Stimulated activated CD8-positive, alpha-beta memory T cell treated with anti-CD3 and anti-CD28 coated beads, Interleukin-15, amount 100 ng/mL, for 24 hours (primary cell): Measurements from ENCODE around the gene CAP1.
"Not testable (repeated sequence)": the region's sequence is repeated elsewhere in the genome, so short reads cannot be mapped to it uniquely, and the experiment has no call there.

ENCODE experiments used
- DNase-seq: peaks from one replicate; pipeline ENCODE4 v3.0.0-alpha.2; 2020; ENCODE audit warnings: low read depth

CAP1 gene

DNA sequence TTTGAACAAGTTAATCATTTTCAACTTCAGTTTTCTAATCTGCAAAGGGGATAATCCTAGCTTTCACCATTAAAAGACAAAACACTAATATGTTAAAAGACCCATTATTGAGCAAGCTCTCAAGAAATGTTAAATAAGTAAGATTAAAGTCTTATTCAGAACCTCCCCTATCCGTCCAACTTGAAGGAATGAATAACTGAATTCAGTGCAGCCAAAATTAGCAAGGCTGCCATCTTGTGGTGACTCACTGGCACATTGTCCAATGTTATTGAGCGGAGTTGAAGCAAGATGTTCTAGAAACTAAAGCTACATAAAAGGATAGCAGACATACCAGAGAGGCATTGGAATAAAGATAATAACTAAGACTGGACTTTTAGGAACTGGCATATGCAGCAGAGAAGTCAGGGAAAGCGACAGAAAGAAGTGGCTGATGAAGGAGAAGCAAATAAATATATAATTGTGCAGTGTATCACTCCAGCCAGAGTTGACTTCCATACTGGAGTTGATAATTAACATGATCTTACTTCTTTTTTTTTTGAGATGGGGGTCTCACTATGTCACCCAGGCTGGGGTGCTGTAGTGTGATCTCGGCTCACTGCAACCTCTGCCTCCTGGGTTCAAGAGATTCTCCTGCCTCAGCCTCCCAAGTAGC is 8.2 kb upstream of the CAP1 start:
- no peak for DNase-seq

DNA sequence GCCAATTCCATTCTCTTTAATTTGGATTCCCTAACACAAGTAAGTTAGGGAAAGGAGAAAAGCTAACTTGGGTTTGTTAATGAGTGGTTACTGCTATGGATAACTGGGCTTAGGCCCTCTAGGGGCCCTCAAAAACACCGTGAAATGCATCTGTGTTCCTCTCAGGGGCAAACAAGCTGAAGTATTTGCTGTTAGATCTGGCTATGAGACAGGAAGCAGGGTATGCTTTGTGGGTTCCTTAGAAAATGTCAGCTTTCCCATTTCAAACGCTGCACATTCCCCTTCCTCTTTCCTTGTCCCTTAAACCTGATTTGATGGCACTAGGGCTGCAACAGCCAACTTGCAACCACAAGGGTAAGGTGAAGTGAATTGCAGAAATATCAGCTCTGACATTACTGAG is 5.7 kb upstream of the CAP1 start:
- no peak for DNase-seq

DNA sequence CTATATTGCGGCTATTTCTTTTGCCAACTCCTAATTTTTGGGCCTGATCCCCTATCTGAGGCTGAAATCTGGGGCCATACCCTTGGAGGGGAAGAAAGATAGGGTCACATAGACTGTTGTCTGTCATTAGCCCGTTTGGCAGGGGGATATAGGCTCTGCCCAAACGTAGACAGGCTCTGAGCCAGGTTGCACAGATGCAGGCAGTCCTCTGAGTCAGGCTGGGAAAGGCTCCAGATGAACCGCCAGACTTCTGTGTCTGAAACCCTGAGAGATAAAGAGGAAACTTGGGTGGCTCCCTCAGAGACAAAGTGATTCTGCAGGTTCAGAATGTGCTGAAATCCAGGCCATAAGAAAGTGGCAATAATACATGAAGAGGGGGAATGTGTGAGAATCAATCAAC is 4.0 kb upstream of the CAP1 start:
- no peak for DNase-seq

DNA sequence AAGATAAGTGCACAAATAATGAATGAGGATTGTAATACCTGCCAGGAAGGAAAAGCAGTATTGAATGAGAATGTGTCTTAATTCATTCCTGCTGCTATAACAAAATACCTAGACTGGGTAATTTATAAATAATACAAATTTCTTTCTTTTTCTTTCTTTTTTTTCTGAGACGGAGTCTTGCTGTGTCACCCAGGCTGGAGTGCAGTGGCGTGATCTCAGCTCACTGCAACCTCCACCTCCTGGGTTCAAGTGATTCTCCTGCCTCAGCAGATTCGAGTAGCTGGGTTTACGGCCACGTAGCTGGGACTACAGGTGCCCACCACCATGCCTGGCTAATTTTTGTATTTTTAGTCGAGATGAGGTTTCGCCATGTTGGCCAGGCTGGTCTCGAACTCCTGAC is 3.3 kb upstream of the CAP1 start:
- not testable (repeated sequence) for DNase-seq

DNA sequence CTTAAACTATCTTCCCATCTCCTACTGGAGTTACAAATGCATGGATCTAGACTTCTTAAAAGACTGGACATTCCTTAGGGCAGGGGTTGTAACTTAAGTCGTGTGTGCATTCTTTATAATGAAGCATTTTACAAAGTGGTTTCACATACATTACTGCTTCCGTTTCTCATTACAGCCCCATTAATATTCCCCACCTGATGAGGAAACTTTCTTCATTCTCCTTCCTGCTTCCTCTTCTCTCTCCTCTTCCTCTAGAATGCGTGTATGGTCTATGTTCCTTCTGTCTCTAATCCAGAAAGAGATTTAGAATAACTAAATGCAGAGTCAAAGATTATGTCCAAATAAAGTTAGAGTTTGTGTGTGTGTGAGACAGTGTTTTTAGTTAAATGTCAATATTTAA is 1.8 kb upstream of the CAP1 start:
- no peak for DNase-seq

DNA sequence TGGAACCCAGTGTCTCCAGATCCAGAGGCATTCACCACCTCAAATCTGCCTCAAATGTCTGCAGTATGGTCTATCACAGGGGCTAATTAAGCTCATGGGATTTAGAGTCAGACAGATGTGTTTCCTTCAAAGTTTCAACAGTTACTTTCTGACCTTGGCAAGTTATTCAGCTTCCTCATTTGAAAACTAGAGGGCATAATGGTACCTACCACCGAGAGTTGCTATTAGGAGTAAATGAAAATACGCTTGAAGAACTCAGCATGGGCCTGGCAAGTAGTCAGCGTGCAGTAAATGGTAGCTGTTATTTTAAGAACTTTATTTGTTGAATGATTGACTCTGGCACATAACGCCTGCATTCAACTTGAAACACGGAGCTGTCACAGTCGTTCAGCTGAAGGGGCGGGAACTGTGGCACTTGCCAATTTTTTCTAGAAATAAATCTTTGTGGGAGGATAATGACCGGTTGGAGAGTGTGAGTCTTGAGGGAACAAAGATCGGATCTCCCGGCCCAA is 1.2 kb upstream of the CAP1 start:
- DNase-seq = no peak

DNA sequence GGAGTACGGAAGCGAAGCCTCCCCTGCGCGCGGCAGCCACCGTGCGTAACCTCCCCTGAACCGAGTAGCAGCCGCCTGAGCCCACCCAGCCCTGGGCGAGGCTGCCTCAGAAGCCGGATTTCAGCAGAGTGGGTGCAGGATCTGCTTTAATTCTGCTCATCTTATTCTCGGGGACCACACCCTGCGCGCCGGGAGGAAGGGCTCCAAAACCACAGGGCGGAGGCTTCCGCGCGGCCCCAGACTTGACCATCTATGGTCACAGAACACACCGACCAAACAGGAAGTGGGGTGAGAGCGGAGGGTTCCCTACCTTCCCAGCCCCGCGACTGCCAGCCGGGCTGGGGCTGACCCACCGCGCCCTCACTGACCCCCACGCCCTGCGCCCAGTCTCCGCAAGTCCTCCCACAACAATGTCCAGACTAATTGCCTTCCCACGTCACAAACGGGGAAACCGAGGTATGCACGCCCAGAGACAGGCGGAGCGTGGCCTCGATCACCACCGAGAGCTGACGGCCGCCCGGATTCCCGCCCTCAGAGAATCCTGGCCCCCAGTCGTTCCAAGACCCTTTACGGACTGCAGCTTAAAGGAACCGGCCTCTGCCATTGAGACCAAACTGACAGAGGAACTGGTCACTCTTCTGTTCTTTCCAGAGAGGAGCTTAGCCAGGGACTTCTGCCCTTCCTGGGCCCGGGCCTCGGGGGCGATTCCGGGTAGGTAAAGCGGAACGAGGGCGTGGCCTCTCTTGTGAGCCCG is 595 bp upstream of the CAP1 start:
- peak; percentile 47 for DNase-seq

DNA sequence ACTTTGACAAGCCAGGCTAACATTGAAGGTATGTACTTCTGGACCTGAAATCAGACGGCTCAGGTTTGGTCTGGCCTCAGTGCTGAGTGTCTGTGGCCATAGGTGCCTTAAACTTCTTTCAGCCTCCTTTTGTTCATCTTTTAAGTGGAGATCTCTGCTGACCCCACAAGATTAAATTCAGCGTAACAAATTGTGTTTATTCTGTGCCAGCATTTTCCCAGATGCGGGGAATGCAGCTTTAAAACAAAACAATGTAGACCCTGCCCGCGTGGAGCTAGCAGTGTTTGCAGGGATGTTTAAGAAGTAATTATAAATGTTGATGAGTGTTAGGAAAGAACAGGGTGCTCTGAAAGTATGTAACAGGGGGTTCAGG is 923 bp downstream of the CAP1 start:
- DNase-seq = no peak

DNA sequence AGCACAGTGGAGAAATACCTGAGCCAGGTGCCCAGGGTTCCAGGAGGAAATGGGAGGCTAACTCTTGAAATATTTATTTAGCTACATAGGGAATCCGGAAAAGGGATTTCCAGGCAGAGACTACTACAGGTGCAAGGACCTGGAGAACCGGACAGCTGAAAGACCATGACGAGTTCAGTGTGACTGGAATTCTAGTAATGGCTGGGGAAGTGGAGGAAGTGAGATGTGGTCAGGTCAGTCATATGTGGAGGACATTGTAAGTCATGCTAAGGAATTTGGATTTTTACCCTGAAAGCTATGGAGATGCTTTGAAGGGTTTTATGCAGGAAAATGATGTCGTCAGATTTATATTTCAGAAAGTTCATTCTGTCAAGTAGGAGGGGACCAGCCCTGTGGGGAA is 1.8 kb downstream of the CAP1 start:
- DNase-seq = no peak

DNA sequence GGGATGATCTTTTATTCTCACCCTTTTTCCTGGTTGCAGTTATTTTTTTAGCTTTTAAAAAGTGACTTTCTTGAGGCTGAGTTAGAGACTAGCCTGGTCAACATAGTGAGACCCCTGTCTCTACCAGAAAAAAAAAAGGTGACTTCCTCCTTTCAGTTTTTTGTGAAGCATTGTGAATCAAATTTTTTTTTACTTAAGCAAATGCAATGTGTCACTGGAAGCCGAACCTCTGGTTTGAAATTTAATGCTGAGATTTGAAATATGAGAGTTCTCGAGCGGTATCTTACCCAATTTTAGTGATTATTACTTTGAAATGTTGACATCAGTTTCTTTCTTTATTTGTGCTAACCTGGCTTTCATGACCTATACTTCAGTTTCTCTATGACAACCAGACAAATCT is 3.6 kb downstream of the CAP1 start:
- DNase-seq = no peak

DNA sequence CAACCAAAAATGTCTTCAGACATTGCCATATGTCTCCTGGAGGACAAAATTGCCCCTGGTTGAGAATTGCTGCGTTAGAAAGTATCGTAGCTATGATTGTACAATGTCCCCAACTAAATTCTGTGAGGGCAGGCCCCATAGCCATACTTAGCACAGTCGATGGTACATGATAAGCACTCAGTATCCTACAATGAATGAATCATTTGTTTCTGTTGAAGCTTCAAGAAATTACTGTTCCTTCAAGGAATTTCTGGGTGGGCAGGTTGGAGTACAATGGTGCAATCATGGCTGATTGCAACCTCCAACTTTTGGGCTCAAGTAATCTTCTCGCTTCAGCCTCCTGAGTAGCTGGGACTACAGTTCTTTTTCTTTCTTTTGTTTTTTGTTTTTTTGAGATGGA is 4.7 kb downstream of the CAP1 start:
- DNase-seq = no peak

DNA sequence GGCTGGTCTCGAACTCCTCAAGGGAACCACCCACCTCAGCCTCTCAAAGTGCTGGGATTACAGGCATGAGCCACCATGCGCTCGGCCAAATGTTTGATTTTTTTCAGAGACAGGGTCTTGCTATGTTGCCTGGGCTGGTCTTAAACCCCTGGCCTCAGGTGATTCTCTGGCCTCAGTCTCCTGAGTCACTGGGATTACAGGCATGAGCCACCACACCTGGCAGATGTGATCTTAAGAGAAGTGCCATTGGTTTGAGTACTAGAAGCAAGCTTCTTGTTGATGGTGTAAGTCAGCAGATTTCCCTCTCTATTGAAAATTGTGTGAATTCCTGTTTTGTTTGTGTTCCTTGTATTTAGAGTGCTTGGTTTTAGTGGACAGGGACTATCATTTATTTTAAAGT is 5.2 kb downstream of the CAP1 start:
- no peak for DNase-seq

DNA sequence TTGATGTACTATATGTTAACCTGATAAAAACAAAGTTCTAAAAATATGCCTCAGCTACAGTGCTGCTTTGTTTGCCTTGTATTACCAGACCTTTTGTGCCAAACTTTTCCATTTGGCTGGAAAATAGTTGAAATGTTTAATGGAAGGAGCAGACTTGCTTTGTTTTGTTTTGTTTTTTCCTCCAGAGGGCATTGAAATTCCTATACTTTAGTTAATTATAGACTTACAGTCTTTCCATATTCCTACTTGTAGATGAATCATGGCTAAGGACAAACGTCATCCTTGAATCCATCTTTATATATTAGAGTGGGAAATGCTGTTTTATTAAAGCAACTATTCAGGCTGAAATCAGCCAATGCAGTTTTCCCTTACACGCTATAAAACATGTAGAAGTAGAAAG is 6.7 kb downstream of the CAP1 start:
- no peak for DNase-seq

DNA sequence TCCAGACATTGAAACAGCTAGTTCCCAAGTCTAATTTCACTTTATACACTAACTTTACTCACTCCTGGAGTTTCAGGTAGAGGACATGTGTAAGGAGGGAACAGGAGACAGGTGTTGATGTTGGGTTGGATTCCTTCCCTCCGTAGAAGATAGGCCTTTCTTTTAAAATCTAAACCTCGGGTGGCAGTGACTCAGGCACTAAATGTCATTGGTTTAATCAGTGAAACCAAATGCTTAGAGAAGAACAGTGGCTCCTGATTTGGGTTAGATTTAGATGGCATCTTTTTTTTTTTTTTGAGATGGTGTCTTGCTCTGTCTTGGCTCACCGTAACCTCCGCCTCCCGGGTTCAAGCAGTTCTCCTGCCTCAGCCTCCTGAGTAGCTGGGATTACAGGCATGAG is 7.2 kb downstream of the CAP1 start:
- no peak for DNase-seq

DNA sequence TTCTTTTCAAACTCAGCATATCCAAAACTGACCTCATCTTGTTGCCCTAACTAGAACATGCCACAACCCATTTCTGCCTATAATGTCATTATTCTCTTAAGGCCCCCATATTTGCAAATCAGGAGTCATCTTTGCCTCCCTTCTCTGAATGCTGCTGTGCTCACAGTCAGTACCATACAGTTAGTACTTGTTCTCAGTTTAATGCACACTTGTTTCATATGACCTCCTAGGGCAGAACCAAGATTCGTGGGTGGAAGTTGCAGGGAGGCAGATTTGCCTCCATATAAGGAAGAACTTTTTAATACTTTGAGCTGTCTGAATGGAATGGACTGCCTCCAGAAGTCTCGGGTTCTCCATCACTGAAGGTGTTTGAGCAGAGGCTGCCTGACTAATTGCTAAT is 9.2 kb downstream of the CAP1 start:
- DNase-seq = no peak

DNA sequence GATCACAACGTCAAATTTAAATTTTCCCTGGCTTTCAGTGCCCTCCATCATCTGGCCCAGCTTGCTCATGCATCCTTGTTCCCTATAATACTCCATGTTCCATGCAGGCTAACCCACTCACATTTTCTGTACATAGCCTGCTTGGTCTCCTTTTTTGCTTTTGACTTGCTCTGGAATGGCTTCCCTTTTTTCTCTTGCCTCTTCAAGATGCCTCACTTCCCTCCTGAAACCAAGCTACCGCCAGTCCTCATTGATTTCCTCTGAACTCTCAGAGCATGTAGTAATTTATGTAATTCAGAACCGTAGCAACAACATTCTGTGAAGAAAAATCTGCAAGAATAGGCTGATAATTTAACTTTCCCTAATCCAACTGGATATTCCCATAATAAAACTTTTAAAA is 10.3 kb downstream of the CAP1 start:
- DNase-seq = no peak

DNA sequence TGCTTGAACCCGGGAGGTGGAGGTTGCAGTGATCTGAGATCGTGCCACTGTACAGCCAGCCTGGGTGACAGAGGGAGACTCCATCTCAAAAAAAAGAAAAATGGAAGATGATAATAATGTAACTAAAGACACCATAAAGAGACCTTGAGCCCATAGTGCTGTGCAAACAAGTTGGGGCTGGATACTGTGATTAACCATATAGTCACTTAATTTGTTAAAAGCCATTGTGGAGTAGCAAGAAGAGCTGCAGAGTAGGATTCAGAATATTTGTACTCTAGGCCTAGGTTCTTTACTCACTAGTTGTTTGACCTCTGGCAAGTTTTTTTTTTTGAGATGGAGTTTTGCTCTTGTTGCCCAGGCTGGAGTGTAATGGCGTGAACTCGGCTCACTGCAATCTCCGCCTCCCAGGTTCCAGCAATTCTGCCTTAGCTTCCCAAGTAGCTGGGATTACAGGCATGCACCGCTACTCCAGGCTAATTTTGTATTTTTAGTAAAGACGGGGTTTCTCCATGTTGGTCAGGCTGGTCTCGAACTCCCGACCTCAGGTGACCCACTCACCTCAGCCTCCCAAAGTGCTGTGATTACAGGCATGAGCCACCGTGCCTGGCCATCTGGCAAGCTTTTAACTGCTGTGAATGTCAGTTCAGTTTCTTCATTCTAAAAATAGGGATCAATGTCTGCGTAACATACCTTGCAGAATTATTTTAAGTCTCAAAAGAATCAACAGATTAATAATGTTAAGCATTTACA is 12.8 kb downstream of the CAP1 start:
- no peak for DNase-seq

DNA sequence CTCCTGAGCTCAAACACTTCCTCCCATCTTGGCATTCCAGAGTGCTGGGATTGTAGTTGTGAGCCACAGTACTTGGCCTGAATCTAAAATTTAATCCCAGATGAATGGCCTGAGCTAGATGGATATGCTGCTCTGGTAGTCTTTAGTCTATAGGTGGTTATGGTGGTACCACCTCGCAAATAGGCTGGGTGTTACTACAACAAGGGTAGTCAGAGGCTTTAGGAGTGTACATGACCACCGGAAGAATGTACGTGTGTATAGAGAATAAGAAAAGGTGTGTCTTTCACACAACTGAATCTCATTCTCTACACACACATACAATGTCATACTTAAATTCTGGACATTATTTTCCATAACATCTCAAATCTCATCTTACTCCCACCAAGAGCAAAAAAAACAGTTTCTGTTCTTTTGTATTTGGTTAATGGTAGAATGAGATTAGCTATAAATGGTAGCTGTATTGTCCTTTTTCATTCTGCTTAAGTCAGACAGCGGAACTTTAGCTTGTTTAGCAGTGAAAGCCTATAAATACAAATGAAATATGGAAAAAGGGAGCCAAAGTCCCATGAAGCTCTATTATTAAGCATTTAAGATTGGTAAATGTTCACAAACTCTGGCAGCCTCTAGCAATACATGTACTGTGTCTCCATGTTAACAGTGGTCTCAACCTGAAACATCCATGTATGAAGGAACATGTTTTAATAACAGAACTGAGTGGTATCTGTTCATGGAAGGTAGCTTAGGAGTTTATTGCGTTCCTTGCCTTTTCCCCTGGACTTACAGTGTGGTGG is 16.2 kb downstream of the CAP1 start:
- no peak for DNase-seq

DNA sequence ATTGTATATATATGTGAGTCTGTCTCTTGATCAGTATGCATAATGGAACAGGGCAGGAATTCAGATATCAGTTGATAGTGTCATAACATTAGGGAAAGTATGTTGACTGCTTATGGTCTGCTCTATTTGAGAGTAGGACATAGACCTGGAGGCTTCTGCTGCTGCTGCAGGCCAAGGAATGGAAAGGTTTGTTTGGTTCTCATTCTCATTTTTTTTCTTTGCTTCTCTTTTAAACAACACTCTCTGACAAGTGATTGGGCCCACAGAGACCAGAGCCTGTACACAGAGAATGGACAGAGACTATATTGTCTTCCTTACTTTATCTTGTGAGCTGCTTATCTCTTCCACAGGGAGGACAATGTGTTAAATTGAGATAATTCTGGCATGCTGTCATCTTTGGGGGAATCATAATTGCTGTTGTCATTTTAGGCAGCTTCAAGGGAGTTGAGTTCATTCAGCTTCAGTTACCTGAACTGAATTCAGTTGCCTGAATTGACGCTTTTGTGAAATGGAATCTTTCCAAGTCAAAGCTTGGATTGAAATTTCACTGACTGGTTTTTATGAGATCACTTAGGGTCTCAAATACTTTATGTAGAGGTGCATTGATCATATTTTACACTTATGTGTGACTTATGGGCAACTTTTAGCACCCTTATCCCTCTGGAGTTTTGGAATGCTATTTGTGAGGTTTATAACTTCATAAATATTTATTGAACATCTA is 16.9 kb downstream of the CAP1 start:
- DNase-seq = no peak

DNA sequence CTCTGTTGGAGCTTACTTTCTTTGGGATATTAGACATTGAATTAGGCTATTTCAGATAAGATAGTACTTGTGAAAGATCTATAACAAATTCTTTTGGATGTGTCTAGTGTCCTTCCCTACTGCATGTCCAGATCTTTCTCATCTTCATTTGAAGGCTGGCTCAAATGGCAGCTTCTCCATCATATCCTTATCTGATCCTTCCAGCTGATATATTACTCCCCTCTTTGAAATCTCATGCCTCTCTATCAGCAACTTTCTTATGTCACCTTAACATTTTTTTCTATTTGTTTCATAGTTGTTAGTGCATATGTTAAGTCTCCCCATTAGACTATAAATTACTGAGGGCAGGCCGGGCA is 17.5 kb downstream of the CAP1 start:
- DNase-seq = no peak

DNA sequence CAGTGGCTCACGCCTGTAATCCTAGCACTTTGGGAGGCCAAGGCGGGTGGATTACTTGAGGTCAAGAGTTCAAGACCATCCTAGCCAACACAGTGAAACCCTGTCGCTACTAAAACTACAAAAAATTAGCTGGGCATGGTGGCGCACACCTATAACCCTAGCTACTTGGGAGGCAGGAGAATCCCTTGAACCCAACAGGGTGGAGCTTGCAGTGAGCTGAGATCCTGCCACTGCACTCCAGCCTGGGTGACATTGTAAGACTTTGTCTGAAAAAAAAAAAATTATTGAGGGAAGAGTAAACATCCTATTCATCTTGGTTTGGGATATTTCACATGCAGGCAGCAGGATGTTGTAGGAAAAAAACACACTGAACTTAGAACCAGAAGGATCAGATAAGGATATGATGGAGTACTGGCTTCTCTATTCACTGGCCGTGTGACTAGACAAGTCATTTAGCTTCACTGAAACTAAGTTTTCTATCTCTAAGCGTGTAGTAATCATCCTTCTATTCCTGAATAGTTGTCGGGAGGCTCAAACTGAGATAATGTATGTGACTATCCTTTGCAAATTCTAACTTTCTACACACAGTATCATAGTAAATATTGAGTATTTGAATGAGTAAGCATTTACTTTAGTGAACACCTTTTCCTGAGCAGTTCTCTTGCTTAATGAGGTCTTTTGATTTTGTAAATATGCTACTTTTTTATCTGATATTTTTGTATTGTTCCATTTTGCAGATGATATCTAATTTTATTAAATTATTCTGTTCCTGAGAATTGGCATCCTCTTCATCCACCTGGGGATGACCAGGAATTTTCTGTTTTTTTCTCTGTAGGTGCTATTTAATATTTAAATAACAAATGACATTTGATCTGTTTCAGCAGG is 18.2 kb downstream of the CAP1 start:
- no peak for DNase-seq
